ENCODE data around the gene KLF14. TPM values are rescaled to one million over a fixed set of nuclear protein-coding genes. Genes with fewer than 3 reads are reported as not detected.
"Not testable (repeated sequence)": the region's sequence is repeated elsewhere in the genome, so short reads cannot be mapped to it uniquely, and the experiment has no call there.

KLF14 gene
- 0.25 and 0.44 TPM in 2 replicates for total RNA-seq (2012; rRNA removed)

- Histone ChIP-seq H3K4me2 (ENCODE audit: low read length) (peak within 1 kb of the TSS; percentile 88), H3K9ac (ENCODE audit: low read depth, low read length) (no peak within 1 kb of the TSS), H3K27me3 (ENCODE audit: control insufficient read depth, insufficient read depth, low read length) (peaks cover 91% of the 10 kb centered on the region), H3K4me1 (ENCODE audit: control insufficient read depth, insufficient read depth, low read length) (no peaks in the 10 kb centered on the region), H3K36me3 (ENCODE audit: insufficient read depth, low read length) (no peaks in the 10 kb centered on the region), H3K4me3 (ENCODE audit: low read length) (peak within 1 kb of the TSS; percentile 69), H3K9me3 (replicated peaks; ENCODE audit: low read length) (peaks cover 17% of the 10 kb centered on the region)
These were observed at the start of gene KLF14 for GRCh38 chr7:130733931-130734814. KLF14 (minus strand) TSS chr7:130734207; CDS start chr7:130734033, 174 bp downstream.

GRCh38 chr7:130781346-130781745, 47.3 kb upstream of the KLF14 start:
- H3K4me2 ChIP-seq (ENCODE audit: low read length): no peak overlapping the region
- peaks cover 40% of the 10 kb centered on the region for H3K27me3 ChIP-seq (ENCODE audit: control insufficient read depth, insufficient read depth, low read length)
- H3K4me3 ChIP-seq (ENCODE audit: low read length): no peak overlapping the region
- H3K9me3 ChIP-seq (replicated peaks; ENCODE audit: low read length): no peaks in the 10 kb centered on the region
- H3K9ac ChIP-seq (ENCODE audit: low read depth, low read length): no peak overlapping the region
- no peaks in the 10 kb centered on the region for H3K36me3 ChIP-seq (ENCODE audit: insufficient read depth, low read length)
- H3K4me1 ChIP-seq (ENCODE audit: control insufficient read depth, insufficient read depth, low read length): no peaks in the 10 kb centered on the region

DNA sequence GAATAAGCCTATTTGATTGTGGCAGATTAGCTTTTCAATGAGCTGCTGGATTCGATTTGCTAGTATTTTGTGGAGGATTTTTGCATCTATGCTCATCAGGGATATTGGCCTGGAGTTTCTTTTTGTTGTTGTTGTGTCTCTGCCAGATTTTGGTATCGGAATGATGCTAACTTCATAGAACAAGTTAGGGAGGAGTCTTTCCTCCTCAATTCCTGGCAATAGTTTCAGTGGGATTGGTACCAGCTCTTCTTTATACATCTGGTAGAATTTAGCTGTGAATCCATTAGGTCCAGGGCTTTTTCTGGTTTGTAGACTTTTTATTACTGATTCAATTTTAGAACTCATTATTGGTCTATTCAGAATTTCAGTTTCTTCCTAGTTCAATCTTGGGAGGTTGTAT, 43.4 kb upstream of the KLF14 start:
- no peak overlapping the region for H3K4me3 ChIP-seq (ENCODE audit: low read length)
- no peak overlapping the region for H3K9ac ChIP-seq (ENCODE audit: low read depth, low read length)
- peaks cover 37% of the 10 kb centered on the region for H3K27me3 ChIP-seq (ENCODE audit: control insufficient read depth, insufficient read depth, low read length)
- H3K36me3 ChIP-seq (ENCODE audit: insufficient read depth, low read length): no peaks in the 10 kb centered on the region
- H3K4me2 ChIP-seq (ENCODE audit: low read length): no peak overlapping the region
- H3K4me1 ChIP-seq (ENCODE audit: control insufficient read depth, insufficient read depth, low read length): no peaks in the 10 kb centered on the region
- no peaks in the 10 kb centered on the region for H3K9me3 ChIP-seq (replicated peaks; ENCODE audit: low read length)

- not testable (repeated sequence) for H3K4me3 ChIP-seq (ENCODE audit: low read length); H3K9me3 ChIP-seq (replicated peaks; ENCODE audit: low read length); H3K36me3 ChIP-seq (ENCODE audit: insufficient read depth, low read length); H3K4me2 ChIP-seq (ENCODE audit: low read length); H3K9ac ChIP-seq (ENCODE audit: low read depth, low read length); H3K4me1 ChIP-seq (ENCODE audit: control insufficient read depth, insufficient read depth, low read length)
- H3K27me3 ChIP-seq (ENCODE audit: control insufficient read depth, insufficient read depth, low read length): peaks cover 14% of the 10 kb centered on the region
These were observed 38.4 kb upstream of the KLF14 start for GRCh38 chr7:130772456-130772855.

GRCh38 chr7:130768854-130769253, 34.8 kb upstream of the KLF14 start:
- no peak overlapping the region for H3K4me3 ChIP-seq (ENCODE audit: low read length)
- H3K27me3 ChIP-seq (ENCODE audit: control insufficient read depth, insufficient read depth, low read length): peaks cover 3% of the 10 kb centered on the region
- H3K9ac ChIP-seq (ENCODE audit: low read depth, low read length): no peak overlapping the region
- no peaks in the 10 kb centered on the region for H3K36me3 ChIP-seq (ENCODE audit: insufficient read depth, low read length)
- no peaks in the 10 kb centered on the region for H3K9me3 ChIP-seq (replicated peaks; ENCODE audit: low read length)
- H3K4me2 ChIP-seq (ENCODE audit: low read length): no peak overlapping the region
- no peaks in the 10 kb centered on the region for H3K4me1 ChIP-seq (ENCODE audit: control insufficient read depth, insufficient read depth, low read length)

- H3K9me3 ChIP-seq (replicated peaks; ENCODE audit: low read length); H3K4me2 ChIP-seq (ENCODE audit: low read length); H3K36me3 ChIP-seq (ENCODE audit: insufficient read depth, low read length); H3K4me3 ChIP-seq (ENCODE audit: low read length); H3K9ac ChIP-seq (ENCODE audit: low read depth, low read length); H3K27me3 ChIP-seq (ENCODE audit: control insufficient read depth, insufficient read depth, low read length); H3K4me1 ChIP-seq (ENCODE audit: control insufficient read depth, insufficient read depth, low read length): not testable (repeated sequence)
These were observed 30.6 kb upstream of the KLF14 start for GRCh38 chr7:130764569-130764968.

- no peaks in the 10 kb centered on the region for H3K4me1 ChIP-seq (ENCODE audit: control insufficient read depth, insufficient read depth, low read length)
- H3K9me3 ChIP-seq (replicated peaks; ENCODE audit: low read length): no peaks in the 10 kb centered on the region
- no peak overlapping the region for H3K4me3 ChIP-seq (ENCODE audit: low read length)
- H3K4me2 ChIP-seq (ENCODE audit: low read length): no peak overlapping the region
- peaks cover 31% of the 10 kb centered on the region for H3K27me3 ChIP-seq (ENCODE audit: control insufficient read depth, insufficient read depth, low read length)
- no peaks in the 10 kb centered on the region for H3K36me3 ChIP-seq (ENCODE audit: insufficient read depth, low read length)
- no peak overlapping the region for H3K9ac ChIP-seq (ENCODE audit: low read depth, low read length)
These were observed 24.5 kb upstream of the KLF14 start for GRCh38 chr7:130758429-130759056.

DNA sequence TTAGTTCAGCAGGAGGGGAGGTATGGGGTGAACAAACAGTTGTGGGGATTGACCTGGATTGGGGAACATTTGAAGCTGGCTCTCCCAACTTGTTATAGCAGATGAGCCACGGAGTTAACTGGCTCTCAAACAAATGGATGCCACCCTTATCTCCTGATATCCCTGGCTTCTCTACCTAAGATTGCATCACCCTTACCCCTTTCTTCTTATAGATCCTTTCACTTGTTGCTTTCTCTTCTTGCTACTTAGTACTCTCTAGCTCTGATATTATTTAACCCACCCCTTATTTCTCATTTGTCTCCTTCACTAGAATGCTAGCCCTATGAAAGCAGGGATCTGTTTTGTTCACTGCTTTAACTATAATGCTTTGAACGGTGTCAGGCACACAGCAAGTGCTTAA, 22.3 kb upstream of the KLF14 start:
- Histone ChIP-seq H3K36me3 (ENCODE audit: insufficient read depth, low read length) (no peaks in the 10 kb centered on the region), H3K4me3 (ENCODE audit: low read length) (no peak overlapping the region), H3K4me1 (ENCODE audit: control insufficient read depth, insufficient read depth, low read length) (no peaks in the 10 kb centered on the region)

GRCh38 chr7:130752424-130752823, 18.4 kb upstream of the KLF14 start:
- Histone ChIP-seq H3K4me1 (ENCODE audit: control insufficient read depth, insufficient read depth, low read length) (no peaks in the 10 kb centered on the region), H3K4me2 (ENCODE audit: low read length) (no peak overlapping the region), H3K9ac (ENCODE audit: low read depth, low read length) (no peak overlapping the region), H3K9me3 (replicated peaks; ENCODE audit: low read length) (no peaks in the 10 kb centered on the region), H3K4me3 (ENCODE audit: low read length) (no peak overlapping the region), H3K27me3 (ENCODE audit: control insufficient read depth, insufficient read depth, low read length) (peaks cover 68% of the 10 kb centered on the region), H3K36me3 (ENCODE audit: insufficient read depth, low read length) (no peaks in the 10 kb centered on the region)

More for the DNA sequence above, 22.3 kb upstream of the KLF14 start:
- Histone ChIP-seq H3K4me2 (ENCODE audit: low read length) (no peak overlapping the region), H3K27me3 (ENCODE audit: control insufficient read depth, insufficient read depth, low read length) (peaks cover 39% of the 10 kb centered on the region), H3K9ac (ENCODE audit: low read depth, low read length) (no peak overlapping the region), H3K9me3 (replicated peaks; ENCODE audit: low read length) (no peaks in the 10 kb centered on the region)

- Histone ChIP-seq H3K9me3 (replicated peaks; ENCODE audit: low read length) (no peaks in the 10 kb centered on the region), H3K4me3 (ENCODE audit: low read length) (no peak overlapping the region), H3K4me2 (ENCODE audit: low read length) (no peak overlapping the region), H3K4me1 (ENCODE audit: control insufficient read depth, insufficient read depth, low read length) (no peaks in the 10 kb centered on the region), H3K27me3 (ENCODE audit: control insufficient read depth, insufficient read depth, low read length) (peaks cover 76% of the 10 kb centered on the region), H3K36me3 (ENCODE audit: insufficient read depth, low read length) (no peaks in the 10 kb centered on the region), H3K9ac (ENCODE audit: low read depth, low read length) (no peak overlapping the region)
These were observed 16.7 kb upstream of the KLF14 start for GRCh38 chr7:130750755-130751154.

GRCh38 chr7:130748531-130749389, 14.8 kb upstream of the KLF14 start:
- H3K9ac ChIP-seq (ENCODE audit: low read depth, low read length): no peak overlapping the region
- no peak overlapping the region for H3K4me2 ChIP-seq (ENCODE audit: low read length)
- no peaks in the 10 kb centered on the region for H3K9me3 ChIP-seq (replicated peaks; ENCODE audit: low read length)
- H3K4me1 ChIP-seq (ENCODE audit: control insufficient read depth, insufficient read depth, low read length): no peaks in the 10 kb centered on the region
- no peak overlapping the region for H3K4me3 ChIP-seq (ENCODE audit: low read length)
- peaks cover 80% of the 10 kb centered on the region for H3K27me3 ChIP-seq (ENCODE audit: control insufficient read depth, insufficient read depth, low read length)
- no peaks in the 10 kb centered on the region for H3K36me3 ChIP-seq (ENCODE audit: insufficient read depth, low read length)
